ENCODE results near the gene HNRNPAB.
"Not testable (repeated sequence)": the region's sequence is repeated elsewhere in the genome, so short reads cannot be mapped to it uniquely, and the experiment has no call there.

Gene HNRNPAB

GRCh38 chr5:178227138-178227659 is 22.9 kb downstream of the HNRNPAB start:
- DNase-seq (ENCODE audit: low spot score): no peak
- TF ChIP-seq CTCF (IDR thresholded peaks at IDR 0.05; ENCODE audit: extremely low read depth, insufficient read depth, missing control alignments): no peak
- in situ Hi-C loops (cut with MboI; ENCODE audit: low pct_unique_long_range_greater_than_20kb, low sequenced_read_pairs, unreplicated experiment): no loop called here

DNA sequence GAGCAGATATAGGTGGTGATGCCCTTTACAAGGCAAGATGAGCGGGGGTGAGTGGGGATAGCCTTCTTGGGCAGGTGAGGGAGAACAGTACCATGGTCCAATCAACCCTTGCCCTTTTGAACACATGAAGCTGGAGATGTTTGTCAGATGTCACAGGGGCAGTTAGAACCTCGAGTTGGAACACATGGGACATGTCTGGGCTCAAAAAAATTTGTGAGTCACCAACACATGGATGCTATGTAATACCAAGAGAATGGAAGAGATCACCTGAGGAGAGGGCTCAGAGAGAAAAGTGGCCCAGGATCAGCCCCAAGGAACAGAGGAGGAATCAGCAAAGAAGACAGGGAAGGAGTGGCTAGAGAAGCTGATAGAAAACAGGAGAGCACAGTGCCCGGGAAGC is 23.6 kb downstream of the HNRNPAB start:
- DNase-seq (ENCODE audit: low spot score): no peak
- in situ Hi-C loops (cut with MboI; ENCODE audit: low pct_unique_long_range_greater_than_20kb, low sequenced_read_pairs, unreplicated experiment): no loop called here

GRCh38 chr5:178228609-178229008 is 24.3 kb downstream of the HNRNPAB start:
- TF ChIP-seq CTCF (IDR thresholded peaks at IDR 0.05; ENCODE audit: extremely low read depth, insufficient read depth, missing control alignments): no peak
- DNase-seq (ENCODE audit: low spot score): no peak
- in situ Hi-C loops (cut with MboI; ENCODE audit: low pct_unique_long_range_greater_than_20kb, low sequenced_read_pairs, unreplicated experiment): no loop called here

More for the DNA sequence above, 23.6 kb downstream of the HNRNPAB start:
- no peak for TF ChIP-seq CTCF (IDR thresholded peaks at IDR 0.05; ENCODE audit: extremely low read depth, insufficient read depth, missing control alignments)

GRCh38 chr5:178229111-178229510 is 24.8 kb downstream of the HNRNPAB start:
- DNase-seq (ENCODE audit: low spot score); in situ Hi-C loops (cut with MboI; ENCODE audit: low pct_unique_long_range_greater_than_20kb, low sequenced_read_pairs, unreplicated experiment): not testable (repeated sequence)

DNA sequence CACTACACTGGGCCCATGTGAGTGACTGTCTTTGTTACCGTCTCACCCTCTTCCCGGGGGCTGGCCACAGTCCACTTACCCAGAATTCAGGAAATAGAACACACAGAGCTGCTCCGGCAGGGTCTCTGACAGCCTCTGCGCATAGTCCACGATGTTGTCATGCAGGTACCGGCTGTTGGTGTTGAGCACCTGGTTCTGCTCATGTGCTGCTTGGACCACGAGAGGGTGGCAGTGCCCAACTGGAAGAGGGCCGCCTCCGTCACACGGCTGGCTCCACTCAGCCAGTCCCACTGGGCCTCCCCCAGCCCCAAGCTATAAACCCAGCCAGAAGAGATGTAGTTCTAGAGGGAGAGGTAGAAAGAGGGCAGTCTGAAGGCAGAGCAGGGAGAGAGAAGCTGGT is 25.5 kb downstream of the HNRNPAB start:
- in situ Hi-C loops (cut with MboI; ENCODE audit: low pct_unique_long_range_greater_than_20kb, low sequenced_read_pairs, unreplicated experiment): no loop called here
- TF ChIP-seq CTCF (IDR thresholded peaks at IDR 0.05; ENCODE audit: extremely low read depth, insufficient read depth, missing control alignments): no peak
- DNase-seq (ENCODE audit: low spot score): no peak

GRCh38 chr5:178230879-178231538 is 26.7 kb downstream of the HNRNPAB start:
- DNase-seq (ENCODE audit: low spot score): no peak
- in situ Hi-C loops (cut with MboI; ENCODE audit: low pct_unique_long_range_greater_than_20kb, low sequenced_read_pairs, unreplicated experiment): no loop called here
- no peak for TF ChIP-seq CTCF (IDR thresholded peaks at IDR 0.05; ENCODE audit: extremely low read depth, insufficient read depth, missing control alignments)

DNA sequence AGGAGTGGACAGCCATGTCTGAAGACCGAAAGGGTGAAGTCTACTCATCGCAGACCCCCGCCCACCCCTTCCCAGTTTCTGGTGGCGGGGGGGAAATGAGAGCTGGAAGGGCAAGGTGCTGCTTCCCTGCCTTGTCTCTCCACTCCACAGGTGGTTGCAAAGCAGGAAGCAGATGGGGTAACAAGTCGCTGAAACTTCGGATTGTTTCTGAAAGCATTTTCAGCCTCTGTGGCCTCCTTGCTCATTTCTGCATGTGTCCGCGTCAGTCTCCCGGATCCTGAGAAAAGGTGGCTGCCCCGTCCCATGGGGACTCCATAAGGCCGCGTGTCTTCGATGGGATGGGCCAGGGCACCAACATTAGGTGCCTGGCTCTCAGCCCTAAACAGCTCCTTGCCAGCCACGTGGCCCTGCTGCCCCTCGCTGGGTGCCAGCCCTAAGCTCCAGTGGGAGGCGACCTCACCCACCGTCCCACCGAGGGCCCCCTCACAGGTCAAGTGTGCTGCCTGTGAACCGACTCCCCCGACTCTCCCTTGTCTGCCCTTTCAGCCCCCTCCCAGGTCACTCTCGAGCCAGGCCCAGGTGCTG is 27.3 kb downstream of the HNRNPAB start:
- no peak for TF ChIP-seq CTCF (IDR thresholded peaks at IDR 0.05; ENCODE audit: extremely low read depth, insufficient read depth, missing control alignments)
- in situ Hi-C loops (cut with MboI; ENCODE audit: low pct_unique_long_range_greater_than_20kb, low sequenced_read_pairs, unreplicated experiment): no loop called here
- DNase-seq (ENCODE audit: low spot score): no peak
